Measurements from ENCODE around the gene QTRT2.

- TF ChIP-seq CTCF (IDR thresholded peaks at IDR 0.05) (no peak), POLR2A (IDR thresholded peaks at IDR 0.05) (no peak)
These were observed 21.6 kb downstream of the QTRT2 start for GRCh38 chr3:114078126-114078525.

Measured in lower leg skin (tissue), 3 donors.